Measurements from ENCODE around the gene MAGI2. TPM values are rescaled to one million over a fixed set of nuclear protein-coding genes. Genes with fewer than 3 reads are reported as not detected.

MAGI2 gene
- total RNA-seq, 3 donors from 2014 or later: 0.10 to 0.16 (median 0.14) TPM

GRCh38 chr7:78129865-78130264, 1323.6 kb downstream of the MAGI2 start:
- ATAC-seq: no peak
- no peak for DNase-seq
- H3K4me3 Mint-ChIP-seq: no peak overlapping the region
- H3K4me1 Mint-ChIP-seq (ENCODE audit: low read depth): no peaks in the 10 kb centered on the region
- H3K9me3 Mint-ChIP-seq: no peaks in the 10 kb centered on the region
- peaks cover 2% of the 10 kb centered on the region for H3K27me3 Mint-ChIP-seq (ENCODE audit: low read depth)
- H3K36me3 Mint-ChIP-seq (ENCODE audit: insufficient read depth): no peaks in the 10 kb centered on the region

GRCh38 chr7:78127009-78127408, 1326.5 kb downstream of the MAGI2 start:
- Mint-ChIP-seq H3K4me3 (no peak overlapping the region), H3K27me3 (ENCODE audit: low read depth) (peaks cover 2% of the 10 kb centered on the region), H3K9me3 (no peaks in the 10 kb centered on the region), H3K36me3 (ENCODE audit: insufficient read depth) (no peaks in the 10 kb centered on the region), H3K4me1 (ENCODE audit: low read depth) (no peaks in the 10 kb centered on the region)
- ATAC-seq: no peak
- no peak for DNase-seq

- Mint-ChIP-seq H3K36me3 (ENCODE audit: insufficient read depth) (no peaks in the 10 kb centered on the region), H3K27me3 (ENCODE audit: low read depth) (peaks cover 2% of the 10 kb centered on the region), H3K4me1 (ENCODE audit: low read depth) (no peaks in the 10 kb centered on the region), H3K4me3 (no peak overlapping the region), H3K9me3 (no peaks in the 10 kb centered on the region)
- DNase-seq: no peak
- no peak for ATAC-seq
Measured at GRCh38 chr7:78125884-78126283, 1327.6 kb downstream of the MAGI2 start.

GRCh38 chr7:78124216-78124615, 1329.3 kb downstream of the MAGI2 start:
- H3K36me3 Mint-ChIP-seq (ENCODE audit: insufficient read depth): no peaks in the 10 kb centered on the region
- DNase-seq: no peak
- H3K9me3 Mint-ChIP-seq: no peaks in the 10 kb centered on the region
- H3K27me3 Mint-ChIP-seq (ENCODE audit: low read depth): no peaks in the 10 kb centered on the region
- H3K4me1 Mint-ChIP-seq (ENCODE audit: low read depth): no peaks in the 10 kb centered on the region
- ATAC-seq: no peak
- H3K4me3 Mint-ChIP-seq: no peak overlapping the region

GRCh38 chr7:78121888-78122287, 1331.6 kb downstream of the MAGI2 start:
- no peaks in the 10 kb centered on the region for H3K9me3 Mint-ChIP-seq
- H3K4me3 Mint-ChIP-seq: no peak overlapping the region
- no peak for DNase-seq
- H3K36me3 Mint-ChIP-seq (ENCODE audit: insufficient read depth): no peaks in the 10 kb centered on the region
- no peaks in the 10 kb centered on the region for H3K4me1 Mint-ChIP-seq (ENCODE audit: low read depth)
- peaks cover 2% of the 10 kb centered on the region for H3K27me3 Mint-ChIP-seq (ENCODE audit: low read depth)
- ATAC-seq: no peak

- Mint-ChIP-seq H3K36me3 (ENCODE audit: insufficient read depth) (no peaks in the 10 kb centered on the region), H3K4me3 (no peak overlapping the region), H3K9me3 (no peaks in the 10 kb centered on the region), H3K27me3 (ENCODE audit: low read depth) (peaks cover 19% of the 10 kb centered on the region), H3K4me1 (ENCODE audit: low read depth) (no peaks in the 10 kb centered on the region)
- DNase-seq (no peak), ATAC-seq (no peak)
Measured at GRCh38 chr7:78118470-78118869, 1335.0 kb downstream of the MAGI2 start.

GRCh38 chr7:78115876-78116275, 1337.6 kb downstream of the MAGI2 start:
- no peak for DNase-seq
- Mint-ChIP-seq H3K27me3 (ENCODE audit: low read depth) (peaks cover 33% of the 10 kb centered on the region), H3K4me1 (ENCODE audit: low read depth) (no peaks in the 10 kb centered on the region), H3K36me3 (ENCODE audit: insufficient read depth) (no peaks in the 10 kb centered on the region), H3K4me3 (no peak overlapping the region), H3K9me3 (no peaks in the 10 kb centered on the region)
- ATAC-seq: no peak

GRCh38 chr7:78114993-78115392, 1338.5 kb downstream of the MAGI2 start:
- no peak overlapping the region for H3K4me3 Mint-ChIP-seq
- H3K36me3 Mint-ChIP-seq (ENCODE audit: insufficient read depth): no peaks in the 10 kb centered on the region
- peaks cover 37% of the 10 kb centered on the region for H3K27me3 Mint-ChIP-seq (ENCODE audit: low read depth)
- DNase-seq: no peak
- ATAC-seq: no peak
- no peaks in the 10 kb centered on the region for H3K4me1 Mint-ChIP-seq (ENCODE audit: low read depth)
- no peaks in the 10 kb centered on the region for H3K9me3 Mint-ChIP-seq

DNA sequence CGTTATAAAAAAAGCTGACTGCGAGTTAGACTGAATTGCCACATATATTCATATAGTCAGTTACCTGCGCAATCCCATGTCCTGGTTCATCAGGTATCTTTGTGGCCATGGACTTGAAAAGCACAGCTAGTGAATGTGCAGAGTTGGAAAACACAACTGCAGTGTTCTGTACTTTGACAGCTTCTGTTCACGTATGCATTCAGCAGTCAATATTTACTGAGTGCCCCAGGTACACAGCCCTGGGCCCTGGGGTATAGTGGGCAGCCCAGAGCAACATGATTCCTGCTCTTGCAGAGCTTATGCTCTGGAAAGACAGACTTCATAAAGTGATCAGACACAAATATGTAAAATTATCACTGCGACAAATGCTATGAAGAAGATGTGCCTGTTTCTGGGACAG, 1341.0 kb downstream of the MAGI2 start:
- Mint-ChIP-seq H3K36me3 (ENCODE audit: insufficient read depth) (no peaks in the 10 kb centered on the region), H3K4me3 (no peak overlapping the region), H3K4me1 (ENCODE audit: low read depth) (no peaks in the 10 kb centered on the region), H3K27me3 (ENCODE audit: low read depth) (peaks cover 42% of the 10 kb centered on the region), H3K9me3 (no peaks in the 10 kb centered on the region)
- no peak for DNase-seq
- no peak for ATAC-seq

- peaks cover 6% of the 10 kb centered on the region for H3K9me3 Mint-ChIP-seq
- H3K4me3 Mint-ChIP-seq: no peak overlapping the region
- no peak for DNase-seq
- no peak for ATAC-seq
- H3K36me3 Mint-ChIP-seq (ENCODE audit: insufficient read depth): no peaks in the 10 kb centered on the region
- no peaks in the 10 kb centered on the region for H3K4me1 Mint-ChIP-seq (ENCODE audit: low read depth)
- peaks cover 39% of the 10 kb centered on the region for H3K27me3 Mint-ChIP-seq (ENCODE audit: low read depth)
Measured at GRCh38 chr7:78111386-78111785, 1342.1 kb downstream of the MAGI2 start.

DNA sequence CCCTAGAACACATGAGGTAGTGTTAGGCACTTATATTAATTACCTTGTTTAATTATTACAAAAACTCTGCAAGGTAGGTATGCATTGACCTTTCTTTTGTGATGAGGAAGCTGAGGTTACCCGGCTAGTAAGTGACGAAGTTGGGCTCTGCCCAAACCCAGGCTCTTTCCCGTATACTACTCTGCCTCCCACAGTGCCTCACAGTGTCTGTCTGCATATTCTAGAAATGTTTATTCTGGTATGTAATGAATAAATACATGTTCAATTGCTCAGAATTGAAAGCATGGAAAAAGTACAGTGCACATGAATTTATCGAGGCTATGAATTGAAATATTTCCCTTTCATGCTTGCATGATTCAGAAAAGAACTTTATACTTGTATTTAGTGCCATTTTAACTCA, 1350.0 kb downstream of the MAGI2 start:
- no peaks in the 10 kb centered on the region for H3K36me3 Mint-ChIP-seq (ENCODE audit: insufficient read depth)
- no peak for DNase-seq
- H3K27me3 Mint-ChIP-seq (ENCODE audit: low read depth): peaks cover 14% of the 10 kb centered on the region
- no peaks in the 10 kb centered on the region for H3K4me1 Mint-ChIP-seq (ENCODE audit: low read depth)
- no peak for ATAC-seq
- peaks cover 6% of the 10 kb centered on the region for H3K9me3 Mint-ChIP-seq
- H3K4me3 Mint-ChIP-seq: no peak overlapping the region

DNA sequence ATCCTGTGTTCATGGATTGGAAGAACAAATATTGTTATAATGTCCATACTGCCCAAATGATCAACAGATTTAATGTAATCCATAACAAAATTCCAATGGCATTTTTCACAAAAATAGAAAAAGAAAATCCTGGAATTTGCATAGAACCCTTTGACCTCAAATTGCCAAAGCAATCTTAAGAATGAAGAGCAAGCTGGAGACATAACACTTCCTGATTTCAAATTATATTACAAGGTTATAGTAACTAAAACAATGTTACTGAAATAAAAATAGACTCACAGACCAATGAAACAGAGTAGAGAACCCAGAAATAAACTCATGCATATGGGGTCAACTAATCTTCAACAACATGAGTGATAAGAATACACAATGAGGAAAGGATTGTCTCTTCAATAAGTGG, 1352.4 kb downstream of the MAGI2 start:
- Mint-ChIP-seq H3K27me3 (ENCODE audit: low read depth) (peaks cover 15% of the 10 kb centered on the region), H3K36me3 (ENCODE audit: insufficient read depth) (no peaks in the 10 kb centered on the region), H3K4me3 (no peak overlapping the region), H3K4me1 (ENCODE audit: low read depth) (no peaks in the 10 kb centered on the region), H3K9me3 (no peaks in the 10 kb centered on the region)
- DNase-seq (no peak), ATAC-seq (no peak)

DNA sequence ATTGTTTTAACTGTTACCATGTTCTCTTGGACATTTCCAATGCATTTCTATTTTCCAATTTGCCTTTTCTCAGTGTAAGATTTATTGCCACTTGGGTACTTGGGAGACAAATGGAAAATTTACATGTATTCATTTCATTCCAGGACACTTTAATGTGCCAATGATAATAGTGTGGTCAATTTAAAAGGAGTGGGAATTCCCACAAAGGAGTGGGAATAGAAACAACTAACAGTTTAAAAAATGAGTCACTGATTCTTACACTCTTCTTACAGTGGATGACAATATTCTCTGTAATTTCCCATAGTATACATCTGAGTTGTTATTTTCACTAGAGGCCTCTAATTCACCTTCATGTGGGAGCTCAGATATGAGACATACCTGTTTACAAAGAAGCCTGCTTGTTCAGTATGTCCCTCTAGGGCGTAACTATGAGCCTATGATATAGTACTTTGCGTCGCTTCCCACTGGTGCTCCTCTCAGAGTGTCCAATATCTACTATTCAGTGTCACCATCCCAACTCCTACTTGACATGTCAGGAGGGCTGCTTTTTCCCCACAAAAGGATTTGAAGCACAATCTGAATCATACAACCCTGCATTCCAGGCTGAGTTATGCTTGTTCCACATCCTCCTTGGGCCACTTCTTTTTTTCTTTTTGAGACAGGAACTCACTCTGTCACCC, 1353.6 kb downstream of the MAGI2 start:
- no peak for DNase-seq
- Mint-ChIP-seq H3K9me3 (no peaks in the 10 kb centered on the region), H3K4me1 (ENCODE audit: low read depth) (no peaks in the 10 kb centered on the region), H3K4me3 (no peak overlapping the region), H3K27me3 (ENCODE audit: low read depth) (peaks cover 18% of the 10 kb centered on the region), H3K36me3 (ENCODE audit: insufficient read depth) (no peaks in the 10 kb centered on the region)
- no peak for ATAC-seq

- DNase-seq: no peak
- Mint-ChIP-seq H3K4me3 (no peak overlapping the region), H3K9me3 (no peaks in the 10 kb centered on the region), H3K36me3 (ENCODE audit: insufficient read depth) (no peaks in the 10 kb centered on the region), H3K27me3 (ENCODE audit: low read depth) (peaks cover 18% of the 10 kb centered on the region), H3K4me1 (ENCODE audit: low read depth) (no peaks in the 10 kb centered on the region)
- ATAC-seq: no peak
Measured at GRCh38 chr7:78095549-78095948, 1357.9 kb downstream of the MAGI2 start.

DNA sequence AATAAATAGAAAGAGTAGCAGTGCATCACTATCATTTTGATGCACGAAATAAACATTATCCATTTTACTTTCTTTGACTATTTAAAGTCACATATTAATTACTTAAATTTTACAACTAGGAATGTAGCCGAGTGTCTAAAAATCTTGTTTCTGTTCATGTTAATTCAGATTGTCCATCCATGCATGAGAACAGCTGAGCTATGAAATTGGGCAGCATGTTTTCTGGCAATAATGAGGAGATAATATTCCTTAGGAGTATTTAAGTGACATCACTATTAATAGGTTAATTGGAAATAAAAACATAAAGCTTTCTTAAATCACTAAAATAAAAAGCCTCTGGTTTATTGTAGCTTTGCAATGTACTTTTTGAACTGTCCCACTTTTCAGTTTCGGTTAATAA, 1361.1 kb downstream of the MAGI2 start:
- ATAC-seq (no peak), DNase-seq (no peak)
- Mint-ChIP-seq H3K4me3 (no peak overlapping the region), H3K9me3 (no peaks in the 10 kb centered on the region), H3K27me3 (ENCODE audit: low read depth) (peaks cover 16% of the 10 kb centered on the region), H3K36me3 (ENCODE audit: insufficient read depth) (no peaks in the 10 kb centered on the region), H3K4me1 (ENCODE audit: low read depth) (no peaks in the 10 kb centered on the region)

DNA sequence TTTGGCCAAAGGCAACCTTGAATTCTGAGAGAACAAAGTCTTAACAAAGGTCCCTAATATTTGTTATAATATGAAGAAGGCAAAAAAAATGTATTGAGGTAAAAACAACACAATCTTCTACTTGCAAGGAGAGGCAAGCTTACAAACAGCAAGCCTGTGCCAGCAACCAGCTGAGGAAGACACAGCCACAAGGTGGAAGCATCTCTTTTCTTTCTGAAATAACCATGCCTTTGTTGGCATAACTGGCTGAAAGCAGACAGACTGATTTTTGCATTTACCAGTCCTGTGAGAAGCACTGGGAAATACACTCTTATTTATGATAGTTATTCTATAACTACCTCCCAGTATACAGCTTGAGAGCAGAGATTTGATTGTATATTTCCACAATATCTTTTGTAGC, 1362.9 kb downstream of the MAGI2 start:
- Mint-ChIP-seq H3K4me1 (ENCODE audit: low read depth) (no peaks in the 10 kb centered on the region), H3K9me3 (no peaks in the 10 kb centered on the region)
- no peak for DNase-seq

More for the DNA sequence above, 1362.9 kb downstream of the MAGI2 start:
- no peak for ATAC-seq
- H3K27me3 Mint-ChIP-seq (ENCODE audit: low read depth): peaks cover 12% of the 10 kb centered on the region
- no peak overlapping the region for H3K4me3 Mint-ChIP-seq
- no peaks in the 10 kb centered on the region for H3K36me3 Mint-ChIP-seq (ENCODE audit: insufficient read depth)
